HCT116 (cell line): ENCODE measurements around the gene NT5C1A. TPM values are rescaled to one million over a fixed set of nuclear protein-coding genes. Genes with fewer than 3 reads are reported as not detected.

ENCODE experiments used
- ATAC-seq: fragments of 200-7000 bp; cut with Tn5 transposase; 2 replicates; pipeline ENCODE4 v1.9.1; 2020; ENCODE audit warnings: mild to moderate bottlenecking, moderate library complexity
- BruUV-seq: library from RNA; stranded (reverse); fragments of 400-500 nt; replicated peaks from 2 replicates; lab custom pipeline; 2021; lab: Mats Ljungman, UMichigan
- CTCF ChIA-PET: fragments of 300-600 bp; sonication (Branson Sonifier 250); formaldehyde crosslinking; loops from one replicate; lab custom pipeline; 2021; ENCODE audit warnings: antibody characterized with exemption; lab: Charles Lee
- POLR2A ChIA-PET: fragments of 300-600, 350-600 bp; sonication (Branson Sonifier 250); formaldehyde crosslinking; loops from one replicate; lab custom pipeline; 2021; ENCODE audit warnings: antibody characterized with exemption; lab: Charles Lee
- RAD21 ChIA-PET, 2 experiments: fragments of 300-600 bp; sonication (Branson Sonifier 250); formaldehyde crosslinking; loops; one replicate each; lab custom pipeline; 2023; ENCODE audit warnings: low total read pairs in 2 of 2; ENCODE audit not compliant: uncharacterized antibody in 2 of 2, unreplicated experiment in 2 of 2, low non-redundant PET in 1 of 2; lab: Charles Lee
- DNase-seq: peaks from one replicate; pipeline ENCODE4 v3.0.0-alpha.2; 2010; ENCODE audit warnings: low read depth, low spot score
- H2AFZ ChIP-seq: fragments of 200-600 bp; shearing (Covaris generic), sonication (generic); 2 replicates; pipeline ENCODE4 v1.6.1; 2017; ENCODE audit warnings: low read depth, mixed run types, mixed read lengths, antibody characterized with exemption, low read length; ENCODE audit not compliant: poor library complexity, severe bottlenecking
- H3K27ac ChIP-seq: 2 replicates; pipeline ENCODE4 v1.5.1; 2012; ENCODE audit warnings: low read depth, low read length
- H3K27me3 ChIP-seq: fragments of 200-600 bp; sonication (generic); 2 replicates; pipeline ENCODE4 v1.6.1; 2016; ENCODE audit warnings: mixed run types, low read length, mixed read lengths; ENCODE audit not compliant: insufficient read depth
- H3K36me3 ChIP-seq, 2 experiments: fragments of 200-500 bp in 1 of 2; fragments of 200-600 bp in 1 of 2; sonication (Bioruptor generic) in 1 of 2; sonication (generic) in 1 of 2; 2 replicates each; pipeline versions ENCODE4 v1.5.1 to v1.6.1; 2014 to 2016; ENCODE audit warnings: low read length in 2 of 2, inconsistent platforms in 1 of 2, mixed read lengths in 1 of 2, mixed run types in 1 of 2; ENCODE audit not compliant: insufficient read depth in 2 of 2, control insufficient read depth in 1 of 2
- H3K4me1 ChIP-seq, 2 experiments: fragments of 200-600 bp in 1 of 2; sonication (generic) in 1 of 2; 2 replicates each; pipeline versions ENCODE4 v1.5.1 to v1.6.1; 2012 to 2017; ENCODE audit warnings: low read length in 2 of 2, inconsistent platforms in 1 of 2, mild to moderate bottlenecking in 1 of 2, mixed read lengths in 1 of 2, mixed run types in 1 of 2, moderate library complexity in 1 of 2; ENCODE audit not compliant: insufficient read depth in 2 of 2, control insufficient read depth in 1 of 2
- H3K4me2 ChIP-seq: fragments of 200-600 bp; sonication (generic); 2 replicates; pipeline ENCODE4 v1.6.1; 2017; ENCODE audit warnings: mixed run types, low read length, mixed read lengths
- H3K4me3 ChIP-seq, 2 experiments: fragments of 200-600 bp in 1 of 2; sonication (generic) in 1 of 2; replicated peaks in 1 of 2; 2 replicates each; pipeline ENCODE4 v1.5.1; 2011 to 2016; ENCODE audit warnings: low read length in 2 of 2, control low read depth in 1 of 2, low read depth in 1 of 2, mild to moderate bottlenecking in 1 of 2, mixed read lengths in 1 of 2, mixed run types in 1 of 2
- H3K79me2 ChIP-seq: fragments of 200-600 bp; sonication (generic); 2 replicates; pipeline ENCODE4 v1.6.1; 2017; ENCODE audit warnings: mild to moderate bottlenecking, mixed run types, low read length, moderate library complexity, mixed read lengths; ENCODE audit not compliant: insufficient read depth
- H3K9ac ChIP-seq: fragments of 200-600 bp; sonication (generic); 2 replicates; pipeline ENCODE4 v1.6.1; 2016; ENCODE audit warnings: low read length, mixed read lengths
- H3K9me2 ChIP-seq: fragments of 200-600 bp; sonication (generic), shearing (Covaris generic); 2 replicates; pipeline ENCODE4 v1.6.1; 2017; ENCODE audit warnings: mixed run types, mild to moderate bottlenecking, moderate library complexity; ENCODE audit not compliant: insufficient read depth
- H3K9me3 ChIP-seq, 2 experiments: fragments of 200-500 bp in 1 of 2; fragments of 200-600 bp in 1 of 2; sonication (Bioruptor generic) in 1 of 2; sonication (generic) in 1 of 2; 2 replicates each; pipeline ENCODE4 v1.6.1; 2014 to 2017; ENCODE audit warnings: low read length in 2 of 2, mixed read lengths in 2 of 2, inconsistent platforms in 1 of 2, low read depth in 1 of 2, mild to moderate bottlenecking in 1 of 2, mixed run types in 1 of 2, moderate library complexity in 1 of 2; ENCODE audit not compliant: control insufficient read depth in 1 of 2, insufficient read depth in 1 of 2
- H4K20me1 ChIP-seq: fragments of 200-600 bp; sonication (generic), shearing (Covaris generic); 2 replicates; pipeline ENCODE4 v1.6.1; 2017; ENCODE audit warnings: mixed run types, mild to moderate bottlenecking, moderate library complexity; ENCODE audit not compliant: insufficient read depth
- ATF3 ChIP-seq: IDR thresholded peaks from 2 replicates; pipeline ENCODE4 v1.6.1; 2012
- CBX3 ChIP-seq: IDR thresholded peaks from 2 replicates; pipeline ENCODE4 v1.6.1; 2012; ENCODE audit warnings: low read depth
- CEBPB ChIP-seq: IDR thresholded peaks from 2 replicates; pipeline ENCODE4 v1.6.1; 2012; ENCODE audit warnings: low read depth
- EGR1 ChIP-seq: IDR thresholded peaks from 2 replicates; pipeline ENCODE4 v1.6.1; 2012; ENCODE audit warnings: low read depth
- ELF1 ChIP-seq: IDR thresholded peaks from 2 replicates; pipeline ENCODE4 v1.6.1; 2012; ENCODE audit warnings: low read depth, borderline replicate concordance
- EZH2 ChIP-seq: fragments of 200-600 bp; sonication (generic); IDR thresholded peaks from 2 replicates; pipeline ENCODE4 v1.6.1; 2017; ENCODE audit warnings: antibody characterized with exemption, mixed run types
- EZH2phosphoT487 ChIP-seq: fragments of 200-600 bp; IDR thresholded peaks from 2 replicates; pipeline ENCODE4 v1.6.1; 2018; ENCODE audit warnings: antibody characterized with exemption, borderline replicate concordance
- FOSL1 ChIP-seq: IDR thresholded peaks from 2 replicates; pipeline ENCODE4 v1.6.1; 2012; ENCODE audit warnings: low read depth
- MAX ChIP-seq: IDR thresholded peaks from 2 replicates; pipeline ENCODE4 v1.6.1; 2012
- POLR2AphosphoS5 ChIP-seq: IDR thresholded peaks from 2 replicates; pipeline ENCODE4 v1.6.1; 2011; ENCODE audit warnings: mild to moderate bottlenecking, low read depth, low read length, moderate library complexity
- SIN3A ChIP-seq: IDR thresholded peaks from 2 replicates; pipeline ENCODE4 v1.6.1; 2012; ENCODE audit warnings: low read depth
- SP1 ChIP-seq: IDR thresholded peaks from 2 replicates; pipeline ENCODE4 v1.6.1; 2012; ENCODE audit warnings: low read depth
- SRF ChIP-seq: IDR thresholded peaks from 2 replicates; pipeline ENCODE4 v1.6.1; 2012; ENCODE audit warnings: low read depth
- TCF7L2 ChIP-seq: IDR thresholded peaks from 2 replicates; pipeline ENCODE4 v1.7.0; 2011; ENCODE audit warnings: borderline replicate concordance, inconsistent platforms; ENCODE audit not compliant: insufficient read depth, insufficient read length; ENCODE audit errors: extremely low read depth
- YY1 ChIP-seq: IDR thresholded peaks from 2 replicates; pipeline ENCODE4 v1.6.1; 2011; ENCODE audit warnings: low read length, low read depth, moderate library complexity, mild to moderate bottlenecking; ENCODE audit not compliant: insufficient replicate concordance; ENCODE audit errors: extremely low read depth
- ZFX ChIP-seq: fragments of 450-650 bp; IDR thresholded peaks from 2 replicates; pipeline ENCODE4 v1.6.1; 2017
- intact Hi-C: fragments of 100-400 bp; cut with micrococcal nuclease; formaldehyde crosslinking; loops from 2 replicates; pipeline ENCODE4 v1.10.0; 2022
- total RNA-seq: library from RNA; stranded (reverse); gene quantifications from one replicate; pipeline ENCODE4 v1.2.1, GENCODE V29; 2021; ENCODE audit not compliant: unreplicated experiment
- TF ChIP-seq, protein P1 (sequence below): IDR thresholded peaks from 2 replicates; pipeline ENCODE4 v1.6.1; 2011; ENCODE audit warnings: mild to moderate bottlenecking, low read length, moderate library complexity; ENCODE audit not compliant: insufficient replicate concordance; ENCODE audit errors: extremely low read depth
- TF ChIP-seq, protein P2 (sequence below): IDR thresholded peaks from 2 replicates; pipeline ENCODE4 v1.6.1; 2012; ENCODE audit warnings: low read depth

Gene NT5C1A
- total RNA-seq, 1 experiment from 2014 or later: not detected

- TF ChIP-seq SP1: no peak
- no peak for TF ChIP-seq SIN3A
- no peak for TF ChIP-seq ELF1
- no peak for TF ChIP-seq EGR1
- TF ChIP-seq ZFX: no peak
- TF ChIP-seq EZH2: no peak
- TF ChIP-seq MAX: no peak
- TF ChIP-seq YY1: no peak
Observed at GRCh38 chr1:39721664-39722063, 49.8 kb upstream of the NT5C1A start (continued).

GRCh38 chr1:39720094-39720999 lies 48.4 kb upstream of the NT5C1A start:
- Histone ChIP-seq H3K79me2 (no peaks in the 10 kb centered on the region), H3K27me3 (peaks cover 4% of the 10 kb centered on the region; the same call in 1 of the 2 replicates), H3K4me3 (peak overlapping the region in 1 of 2 experiments; percentile 35; a peak in 1 of 4 replicates), H4K20me1 (no peaks in the 10 kb centered on the region), H3K36me3 (no peaks in the 10 kb centered on the region), H3K9me2 (no peaks in the 10 kb centered on the region), H3K9ac (no peak overlapping the region), H3K9me3 (no peaks in the 10 kb centered on the region), H2AFZ (peak overlapping the region; percentile 99), H3K27ac (no peak overlapping the region), H3K4me2 (peak overlapping the region; percentile 60), H3K4me1 (peaks cover 0 to 3% of the 10 kb centered on the region in 2 experiments; a peak in 1 of 4 replicates)
- no TSS peak for BruUV-seq
- POLR2A ChIA-PET: no interaction called here
- intact Hi-C loops: loop anchor here (1.0 to 5.0 kb wide), 4 partner anchors 63 to 618 kb away; no protein-coding TSS in a partner anchor
- CTCF ChIA-PET: interaction anchor here (0.6 to 4.6 kb wide), 12 partner anchors 9 to 622 kb away, joined by 3 to 29 read pairs (median 4); partner anchors contain the start of gene HPCAL4
- RAD21 ChIA-PET: interaction anchor here (0.7 to 1.4 kb wide), 4 partner anchors 10 to 623 kb away, joined by 3 to 8 read pairs (median 4); no protein-coding TSS in a partner anchor
- ATAC-seq (peak; percentile 82), DNase-seq (peak; percentile 48)
- TF ChIP-seq SP1: no peak
- no peak for TF ChIP-seq SRF
- TF ChIP-seq CBX3: no peak
- TF ChIP-seq, protein P1, sequence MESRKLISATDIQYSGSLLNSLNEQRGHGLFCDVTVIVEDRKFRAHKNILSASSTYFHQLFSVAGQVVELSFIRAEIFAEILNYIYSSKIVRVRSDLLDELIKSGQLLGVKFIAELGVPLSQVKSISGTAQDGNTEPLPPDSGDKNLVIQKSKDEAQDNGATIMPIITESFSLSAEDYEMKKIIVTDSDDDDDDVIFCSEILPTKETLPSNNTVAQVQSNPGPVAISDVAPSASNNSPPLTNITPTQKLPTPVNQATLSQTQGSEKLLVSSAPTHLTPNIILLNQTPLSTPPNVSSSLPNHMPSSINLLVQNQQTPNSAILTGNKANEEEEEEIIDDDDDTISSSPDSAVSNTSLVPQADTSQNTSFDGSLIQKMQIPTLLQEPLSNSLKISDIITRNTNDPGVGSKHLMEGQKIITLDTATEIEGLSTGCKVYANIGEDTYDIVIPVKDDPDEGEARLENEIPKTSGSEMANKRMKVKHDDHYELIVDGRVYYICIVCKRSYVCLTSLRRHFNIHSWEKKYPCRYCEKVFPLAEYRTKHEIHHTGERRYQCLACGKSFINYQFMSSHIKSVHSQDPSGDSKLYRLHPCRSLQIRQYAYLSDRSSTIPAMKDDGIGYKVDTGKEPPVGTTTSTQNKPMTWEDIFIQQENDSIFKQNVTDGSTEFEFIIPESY: no peak
- no peak for TF ChIP-seq EZH2phosphoT487
- TF ChIP-seq, protein P2, sequence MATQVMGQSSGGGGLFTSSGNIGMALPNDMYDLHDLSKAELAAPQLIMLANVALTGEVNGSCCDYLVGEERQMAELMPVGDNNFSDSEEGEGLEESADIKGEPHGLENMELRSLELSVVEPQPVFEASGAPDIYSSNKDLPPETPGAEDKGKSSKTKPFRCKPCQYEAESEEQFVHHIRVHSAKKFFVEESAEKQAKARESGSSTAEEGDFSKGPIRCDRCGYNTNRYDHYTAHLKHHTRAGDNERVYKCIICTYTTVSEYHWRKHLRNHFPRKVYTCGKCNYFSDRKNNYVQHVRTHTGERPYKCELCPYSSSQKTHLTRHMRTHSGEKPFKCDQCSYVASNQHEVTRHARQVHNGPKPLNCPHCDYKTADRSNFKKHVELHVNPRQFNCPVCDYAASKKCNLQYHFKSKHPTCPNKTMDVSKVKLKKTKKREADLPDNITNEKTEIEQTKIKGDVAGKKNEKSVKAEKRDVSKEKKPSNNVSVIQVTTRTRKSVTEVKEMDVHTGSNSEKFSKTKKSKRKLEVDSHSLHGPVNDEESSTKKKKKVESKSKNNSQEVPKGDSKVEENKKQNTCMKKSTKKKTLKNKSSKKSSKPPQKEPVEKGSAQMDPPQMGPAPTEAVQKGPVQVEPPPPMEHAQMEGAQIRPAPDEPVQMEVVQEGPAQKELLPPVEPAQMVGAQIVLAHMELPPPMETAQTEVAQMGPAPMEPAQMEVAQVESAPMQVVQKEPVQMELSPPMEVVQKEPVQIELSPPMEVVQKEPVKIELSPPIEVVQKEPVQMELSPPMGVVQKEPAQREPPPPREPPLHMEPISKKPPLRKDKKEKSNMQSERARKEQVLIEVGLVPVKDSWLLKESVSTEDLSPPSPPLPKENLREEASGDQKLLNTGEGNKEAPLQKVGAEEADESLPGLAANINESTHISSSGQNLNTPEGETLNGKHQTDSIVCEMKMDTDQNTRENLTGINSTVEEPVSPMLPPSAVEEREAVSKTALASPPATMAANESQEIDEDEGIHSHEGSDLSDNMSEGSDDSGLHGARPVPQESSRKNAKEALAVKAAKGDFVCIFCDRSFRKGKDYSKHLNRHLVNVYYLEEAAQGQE: no peak
- 0 out of 2 replicates have a peak, but pooled peaks have one; percentile 8 for TF ChIP-seq FOSL1
- TF ChIP-seq ATF3: no peak
- no peak for TF ChIP-seq TCF7L2
- TF ChIP-seq CEBPB: no peak
- TF ChIP-seq SIN3A: no peak
- no peak for TF ChIP-seq YY1
- no peak for TF ChIP-seq POLR2AphosphoS5
